ENCODE data around the gene ACAD9.

DNA sequence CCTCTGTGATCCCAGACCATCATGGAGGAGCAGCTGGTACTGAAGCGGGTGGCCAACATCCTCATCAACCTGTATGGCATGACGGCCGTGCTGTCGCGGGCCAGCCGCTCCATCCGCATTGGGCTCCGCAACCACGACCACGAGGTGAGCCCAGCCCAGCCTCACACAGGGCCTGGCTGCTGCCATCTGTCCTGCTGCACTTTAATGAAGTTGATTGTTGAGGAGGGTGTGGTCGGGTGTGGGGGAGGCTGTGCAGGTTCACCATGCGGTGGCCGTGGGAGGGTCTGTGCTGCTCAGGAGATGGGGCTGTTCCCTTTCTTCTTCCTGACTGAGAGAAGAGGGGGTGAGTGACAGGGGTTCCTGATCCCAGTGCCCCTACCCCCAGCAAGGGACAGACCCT is 30.6 kb downstream of the ACAD9 start:
- TF ChIP-seq UBTF (IDR thresholded peaks at IDR 0.05; ENCODE audit: borderline replicate concordance in 1 of 2, low read depth in 2 of 2, low read length in 2 of 2) (no peak), PCBP1 (IDR thresholded peaks at IDR 0.05; ENCODE audit: low read depth, low read length, poor library complexity, severe bottlenecking) (no peak), NRF1 (conservative IDR thresholded peaks at IDR 0.05 in 1 of 2, IDR thresholded peaks at IDR 0.05 in 1 of 2) (no peak), REST (IDR thresholded peaks at IDR 0.05; ENCODE audit: borderline replicate concordance) (no peak), REST (CRISPR knock-in tag; IDR thresholded peaks at IDR 0.05; ENCODE audit: low read depth) (no peak), CBX5 (IDR thresholded peaks at IDR 0.05; ENCODE audit: borderline replicate concordance, low read depth) (no peak), LARP7 (IDR thresholded peaks at IDR 0.05) (no peak), CTCF (IDR thresholded peaks at IDR 0.05 in 2 of 3, conservative IDR thresholded peaks at IDR 0.05 in 1 of 3; ENCODE audit: insufficient read depth in 2 of 3, low read depth in 1 of 3, low read length in 3 of 3) (no peak), YBX1 (IDR thresholded peaks at IDR 0.05) (no peak)
- TF ChIP-seq, protein P1, sequence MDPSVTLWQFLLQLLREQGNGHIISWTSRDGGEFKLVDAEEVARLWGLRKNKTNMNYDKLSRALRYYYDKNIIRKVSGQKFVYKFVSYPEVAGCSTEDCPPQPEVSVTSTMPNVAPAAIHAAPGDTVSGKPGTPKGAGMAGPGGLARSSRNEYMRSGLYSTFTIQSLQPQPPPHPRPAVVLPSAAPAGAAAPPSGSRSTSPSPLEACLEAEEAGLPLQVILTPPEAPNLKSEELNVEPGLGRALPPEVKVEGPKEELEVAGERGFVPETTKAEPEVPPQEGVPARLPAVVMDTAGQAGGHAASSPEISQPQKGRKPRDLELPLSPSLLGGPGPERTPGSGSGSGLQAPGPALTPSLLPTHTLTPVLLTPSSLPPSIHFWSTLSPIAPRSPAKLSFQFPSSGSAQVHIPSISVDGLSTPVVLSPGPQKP (CRISPR knock-in tag; IDR thresholded peaks at IDR 0.05) = no peak
- TF ChIP-seq, protein P2, sequence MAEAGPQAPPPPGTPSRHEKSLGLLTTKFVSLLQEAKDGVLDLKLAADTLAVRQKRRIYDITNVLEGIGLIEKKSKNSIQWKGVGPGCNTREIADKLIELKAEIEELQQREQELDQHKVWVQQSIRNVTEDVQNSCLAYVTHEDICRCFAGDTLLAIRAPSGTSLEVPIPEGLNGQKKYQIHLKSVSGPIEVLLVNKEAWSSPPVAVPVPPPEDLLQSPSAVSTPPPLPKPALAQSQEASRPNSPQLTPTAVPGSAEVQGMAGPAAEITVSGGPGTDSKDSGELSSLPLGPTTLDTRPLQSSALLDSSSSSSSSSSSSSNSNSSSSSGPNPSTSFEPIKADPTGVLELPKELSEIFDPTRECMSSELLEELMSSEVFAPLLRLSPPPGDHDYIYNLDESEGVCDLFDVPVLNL (CRISPR knock-in tag; IDR thresholded peaks at IDR 0.05; ENCODE audit: low read depth) = no peak
